Endodermal cell (in vitro differentiated cells): ENCODE results near the gene CGB1. TPM values are rescaled to one million over a fixed set of nuclear protein-coding genes. Genes with fewer than 3 reads are reported as not detected.
"Not testable (repeated sequence)": the region's sequence is repeated elsewhere in the genome, so short reads cannot be mapped to it uniquely, and the experiment has no call there.

Source experiments
- DNase-seq: peaks from one replicate; pipeline ENCODE4 v3.0.0-alpha.2; 2017
- H3K27ac ChIP-seq: 2 replicates; pipeline ENCODE4 v1.5.1; 2013; ENCODE audit warnings: mild to moderate bottlenecking, low read depth, low read length, moderate library complexity
- H3K27me3 ChIP-seq: 2 replicates; pipeline ENCODE4 v1.6.1; 2013; ENCODE audit warnings: mild to moderate bottlenecking, low read length, moderate library complexity; ENCODE audit not compliant: insufficient read depth, control insufficient read depth, poor library complexity, severe bottlenecking
- H3K36me3 ChIP-seq: 2 replicates; pipeline ENCODE4 v1.7.0; 2013; ENCODE audit warnings: mild to moderate bottlenecking, low read length, moderate library complexity; ENCODE audit not compliant: control insufficient read depth, insufficient read depth
- H3K4me1 ChIP-seq: one replicate; pipeline ENCODE4 v1.7.0; 2013; ENCODE audit warnings: low read length; ENCODE audit not compliant: control insufficient read depth, insufficient read depth
- H3K4me3 ChIP-seq: 2 replicates; pipeline ENCODE4 v1.5.1; 2013; ENCODE audit warnings: mild to moderate bottlenecking, low read length, moderate library complexity
- H3K9ac ChIP-seq: 2 replicates; pipeline ENCODE4 v1.6.1; 2013; ENCODE audit warnings: mild to moderate bottlenecking, low read length, moderate library complexity; ENCODE audit not compliant: poor library complexity, severe bottlenecking; ENCODE audit errors: extremely low read depth
- H3K9me3 ChIP-seq: 2 replicates; pipeline ENCODE4 v1.6.1; 2013; ENCODE audit warnings: mild to moderate bottlenecking, low read length, moderate library complexity; ENCODE audit not compliant: control insufficient read depth
- H3K27ac Mint-ChIP-seq: 2 replicates; pipeline ENCODE4 v1.8.0; 2020; ENCODE audit warnings: mixed read lengths
- H3K27me3 Mint-ChIP-seq: 2 replicates; pipeline ENCODE4 v1.8.0; 2021; ENCODE audit warnings: mild to moderate bottlenecking, mixed read lengths; ENCODE audit not compliant: insufficient read depth
- H3K36me3 Mint-ChIP-seq: 2 replicates; pipeline ENCODE4 v1.8.0; 2020; ENCODE audit warnings: low read depth, mixed read lengths
- H3K4me1 Mint-ChIP-seq: 2 replicates; pipeline ENCODE4 v1.8.0; 2020; ENCODE audit warnings: mixed read lengths
- H3K4me3 Mint-ChIP-seq: 2 replicates; pipeline ENCODE4 v1.8.0; 2020; ENCODE audit warnings: mild to moderate bottlenecking, moderate library complexity, mixed read lengths
- H3K9me3 Mint-ChIP-seq: 2 replicates; pipeline ENCODE4 v1.8.0; 2020; ENCODE audit warnings: mild to moderate bottlenecking, mixed read lengths
- WGBS, 2 experiments: methylation state at CpG; one replicate each; pipeline versions ENCODE4 v1.1.5 to v1.1.7; 2013; ENCODE audit warnings: missing lambda C conversion rate in 2 of 2, mixed read lengths in 1 of 2; ENCODE audit not compliant: insufficient coverage in 1 of 2, insufficient read length in 1 of 2; 5-methylcytosine and 5-hydroxymethylcytosine counted together
- total RNA-seq, 2 donors: library from RNA; stranded (reverse); fragmentation: NEBNext Ultra II Directional in 1 of 2; extraction: Animal tissue kit (Norgen Biotek cat#: 25700) in 1 of 2; gene quantifications; 2 replicates in 1 of 2; 3 replicates in 1 of 2; pipeline ENCODE4 v1.2.1, GENCODE V29; 2021
- TF ChIP-seq, protein P1 (sequence below): fragments of 200-600 bp; sonication (generic); conservative IDR thresholded peaks from 2 replicates; pipeline ENCODE4 v1.5.0; 2021; ENCODE audit warnings: antibody characterized with exemption, mild to moderate bottlenecking

Gene CGB1
- total RNA-seq, 2 donors from 2014 or later, result not detected

DNA sequence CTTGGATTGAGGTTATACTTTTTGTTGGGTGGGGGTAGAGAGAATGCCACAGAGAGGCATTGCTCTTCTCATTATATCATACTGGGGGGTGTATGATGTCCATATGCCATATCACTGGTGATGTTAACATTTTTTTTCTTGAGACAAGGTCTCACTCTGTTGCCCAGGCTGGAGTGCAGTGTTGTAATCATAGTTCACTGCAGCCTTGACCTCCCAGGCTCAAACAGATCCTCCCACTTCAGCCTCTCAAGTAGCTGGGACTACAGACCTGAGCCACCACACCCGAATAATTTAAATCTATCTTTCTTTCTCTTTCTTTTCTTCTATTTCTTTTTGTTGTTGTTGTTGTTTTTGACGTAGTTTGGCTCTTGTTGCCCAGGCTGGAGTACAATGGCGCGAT lies 43.7 kb upstream of the CGB1 start:
- Mint-ChIP-seq H3K27ac (no peak overlapping the region), H3K4me1 (peaks cover 2% of the 10 kb centered on the region), H3K4me3 (no peak overlapping the region), H3K9me3 (peaks cover 4% of the 10 kb centered on the region), H3K36me3 (no peaks in the 10 kb centered on the region), H3K27me3 (peaks cover 49% of the 10 kb centered on the region)
- Histone ChIP-seq H3K9me3 (no peaks in the 10 kb centered on the region), H3K9ac (no peak overlapping the region), H3K4me3 (no peak overlapping the region), H3K27me3 (peaks cover 12% of the 10 kb centered on the region), H3K36me3 (no peaks in the 10 kb centered on the region), H3K4me1 (no peaks in the 10 kb centered on the region), H3K27ac (no peak overlapping the region)
- DNase-seq, result no peak
- TF ChIP-seq, protein P1, sequence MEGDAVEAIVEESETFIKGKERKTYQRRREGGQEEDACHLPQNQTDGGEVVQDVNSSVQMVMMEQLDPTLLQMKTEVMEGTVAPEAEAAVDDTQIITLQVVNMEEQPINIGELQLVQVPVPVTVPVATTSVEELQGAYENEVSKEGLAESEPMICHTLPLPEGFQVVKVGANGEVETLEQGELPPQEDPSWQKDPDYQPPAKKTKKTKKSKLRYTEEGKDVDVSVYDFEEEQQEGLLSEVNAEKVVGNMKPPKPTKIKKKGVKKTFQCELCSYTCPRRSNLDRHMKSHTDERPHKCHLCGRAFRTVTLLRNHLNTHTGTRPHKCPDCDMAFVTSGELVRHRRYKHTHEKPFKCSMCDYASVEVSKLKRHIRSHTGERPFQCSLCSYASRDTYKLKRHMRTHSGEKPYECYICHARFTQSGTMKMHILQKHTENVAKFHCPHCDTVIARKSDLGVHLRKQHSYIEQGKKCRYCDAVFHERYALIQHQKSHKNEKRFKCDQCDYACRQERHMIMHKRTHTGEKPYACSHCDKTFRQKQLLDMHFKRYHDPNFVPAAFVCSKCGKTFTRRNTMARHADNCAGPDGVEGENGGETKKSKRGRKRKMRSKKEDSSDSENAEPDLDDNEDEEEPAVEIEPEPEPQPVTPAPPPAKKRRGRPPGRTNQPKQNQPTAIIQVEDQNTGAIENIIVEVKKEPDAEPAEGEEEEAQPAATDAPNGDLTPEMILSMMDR, result no peak
- WGBS, 2 experiments, result 95% methylated on average over 4 of the region's 4 CpGs; no CpG with 5 or more reads in 1 of the 2 experiments

GRCh38 chr19:49074869-49075268 lies 38.2 kb upstream of the CGB1 start:
- not testable (repeated sequence) for H3K9ac ChIP-seq, H3K9me3 ChIP-seq, H3K4me3 ChIP-seq, H3K4me1 Mint-ChIP-seq, H3K4me3 Mint-ChIP-seq, H3K27ac ChIP-seq, H3K27ac Mint-ChIP-seq, H3K36me3 Mint-ChIP-seq, H3K4me1 ChIP-seq, H3K36me3 ChIP-seq
- DNase-seq, result peak; percentile 76
- TF ChIP-seq, protein P1, result peak; percentile 77
- peaks cover 73% of the 10 kb centered on the region for H3K27me3 Mint-ChIP-seq
- 16 to 30% methylated on average over 6 to 7 of the region's 9 CpGs for WGBS, 2 experiments
- peaks cover 10% of the 10 kb centered on the region for H3K9me3 Mint-ChIP-seq
- H3K27me3 ChIP-seq, result peaks cover 49% of the 10 kb centered on the region

- Mint-ChIP-seq H3K27me3 (peaks cover 76% of the 10 kb centered on the region), H3K4me3 (no peak overlapping the region), H3K27ac (no peak overlapping the region), H3K36me3 (peaks cover 2% of the 10 kb centered on the region), H3K4me1 (no peaks in the 10 kb centered on the region), H3K9me3 (peaks cover 10% of the 10 kb centered on the region)
- no peaks in the 10 kb centered on the region for H3K9me3 ChIP-seq
- peak; percentile 80 for DNase-seq
- H3K4me3 ChIP-seq, result no peak overlapping the region
- TF ChIP-seq, protein P1, result peak; percentile 70
- no peaks in the 10 kb centered on the region for H3K36me3 ChIP-seq
- H3K27me3 ChIP-seq, result peaks cover 56% of the 10 kb centered on the region
- WGBS, 2 experiments, result 79 to 82% methylated on average over 18 to 21 of the region's 23 CpGs
- H3K27ac ChIP-seq, result no peak overlapping the region
- H3K4me1 ChIP-seq, result no peaks in the 10 kb centered on the region
- no peak overlapping the region for H3K9ac ChIP-seq
These were observed 37.1 kb upstream of the CGB1 start for GRCh38 chr19:49073514-49074378.
